Fibroblast of lung (primary cell): ENCODE measurements around the gene PAK3. TPM values are rescaled to one million over a fixed set of nuclear protein-coding genes. Genes with fewer than 3 reads are reported as not detected.
A peak's percentile ranks its signal among the peaks of the same experiment; 100 is the strongest.

ENCODE experiments used
- DNase-seq, 2 donors: peaks; one replicate each; pipeline versions ENCODE4 v3.0.0 to v3.0.0-alpha.2; 2010; ENCODE audit warnings: low read depth in 2 of 2
- H2AFZ ChIP-seq: 2 replicates; pipeline ENCODE4 v1.5.1; 2012; ENCODE audit warnings: low read length, control low read depth, inconsistent platforms
- H3K27ac ChIP-seq: 2 replicates; pipeline ENCODE4 v1.5.1; 2011; ENCODE audit warnings: low read length, control low read depth; ENCODE audit not compliant: insufficient read depth
- H3K27me3 ChIP-seq: 2 replicates; pipeline ENCODE4 v1.5.1; 2011; ENCODE audit warnings: mild to moderate bottlenecking, low read length; ENCODE audit not compliant: control insufficient read depth, insufficient read depth
- H3K36me3 ChIP-seq: 2 replicates; pipeline ENCODE4 v1.5.1; 2011; ENCODE audit warnings: low read length; ENCODE audit not compliant: control insufficient read depth, insufficient read depth
- H3K4me1 ChIP-seq: 2 replicates; pipeline ENCODE4 v1.5.1; 2011; ENCODE audit warnings: low read length; ENCODE audit not compliant: control insufficient read depth, insufficient read depth; ENCODE audit errors: extremely low read depth
- H3K4me2 ChIP-seq: 2 replicates; pipeline ENCODE4 v1.5.1; 2011; ENCODE audit warnings: low read length, control low read depth; ENCODE audit not compliant: insufficient read depth; ENCODE audit errors: extremely low read depth
- H3K4me3 ChIP-seq, 4 experiments: fragments of 200-600 bp in 1 of 4; sonication (generic) in 1 of 4; replicated peaks in 1 of 4; 2 replicates each; pipeline ENCODE4 v1.5.1; 2011 to 2016; ENCODE audit warnings: low read length in 4 of 4, low read depth in 3 of 4, mild to moderate bottlenecking in 3 of 4, control low read depth in 2 of 4, inconsistent platforms in 1 of 4, mixed read lengths in 1 of 4; ENCODE audit not compliant: insufficient read depth in 1 of 4; ENCODE audit errors: control extremely low read depth in 1 of 4
- H3K79me2 ChIP-seq: 2 replicates; pipeline ENCODE4 v1.5.1; 2012; ENCODE audit warnings: mild to moderate bottlenecking, low read length, inconsistent platforms; ENCODE audit not compliant: control insufficient read depth, insufficient read depth
- H3K9ac ChIP-seq: 2 replicates; pipeline ENCODE4 v1.5.1; 2011; ENCODE audit warnings: mild to moderate bottlenecking, low read length, control low read depth; ENCODE audit not compliant: insufficient read depth
- H3K9me3 ChIP-seq: 2 replicates; pipeline ENCODE4 v1.5.1; 2012; ENCODE audit warnings: low read depth, low read length; ENCODE audit not compliant: control insufficient read depth, insufficient read depth
- H4K20me1 ChIP-seq: 2 replicates; pipeline ENCODE4 v1.5.1; 2011; ENCODE audit warnings: low read length; ENCODE audit not compliant: control insufficient read depth, insufficient read depth; ENCODE audit errors: extremely low read depth
- CTCF ChIP-seq, 2 donors: IDR thresholded peaks in 1 of 2; conservative IDR thresholded peaks in 1 of 2; 1 replicate in 1 of 2; 2 replicates in 1 of 2; pipeline ENCODE4 v1.5.1; 2011 to 2012; ENCODE audit warnings: low read length in 2 of 2, control low read depth in 1 of 2, inconsistent platforms in 1 of 2, low read depth in 1 of 2, mild to moderate bottlenecking in 1 of 2
- EZH2 ChIP-seq: IDR thresholded peaks from 2 replicates; pipeline ENCODE4 v1.5.1; 2012; ENCODE audit warnings: low read length, control low read depth, mild to moderate bottlenecking; ENCODE audit errors: missing control alignments
- polyA plus RNA-seq, 2 donors: library from polyadenylated mRNA; depleted of rRNA in 1 of 2; stranded (reverse) in 1 of 2; unstranded in 1 of 2; fragments of >200 nt; gene quantifications; 2 replicates each; pipeline ENCODE4 v1.2.1, GENCODE V29; 2011 to 2012; ENCODE audit warnings: missing spikeins in 1 of 2
- total RNA-seq: library from RNA; depleted of rRNA; stranded (reverse); fragments of >200 nt; gene quantifications from 2 replicates; pipeline ENCODE4 v1.2.1, GENCODE V29; 2014

PAK3 gene
- total and polyA plus RNA-seq, 2 donors (not counting 1 experiment from before 2014, with no cell fraction given) = 0.19 to 2.0 TPM

GRCh38 chrX:111145878-111146277, 49.9 kb downstream of the PAK3 start:
- Histone ChIP-seq H3K36me3 (no peaks in the 10 kb centered on the region), H3K79me2 (no peaks in the 10 kb centered on the region), H3K4me2 (no peak overlapping the region), H4K20me1 (no peaks in the 10 kb centered on the region), H3K9me3 (no peaks in the 10 kb centered on the region), H2AFZ (no peak overlapping the region), H3K4me3 (no peak overlapping the region), H3K9ac (no peak overlapping the region), H3K27ac (no peak overlapping the region), H3K4me1 (no peaks in the 10 kb centered on the region), H3K27me3 (no peaks in the 10 kb centered on the region)
- TF ChIP-seq EZH2 = no peak
- TF ChIP-seq CTCF (conservative IDR thresholded peaks at IDR 0.05 in 1 of 2, IDR thresholded peaks at IDR 0.05 in 1 of 2; ENCODE audit: low read depth in 1 of 2, low read length in 2 of 2) = no peak
- DNase-seq = no peak

DNA sequence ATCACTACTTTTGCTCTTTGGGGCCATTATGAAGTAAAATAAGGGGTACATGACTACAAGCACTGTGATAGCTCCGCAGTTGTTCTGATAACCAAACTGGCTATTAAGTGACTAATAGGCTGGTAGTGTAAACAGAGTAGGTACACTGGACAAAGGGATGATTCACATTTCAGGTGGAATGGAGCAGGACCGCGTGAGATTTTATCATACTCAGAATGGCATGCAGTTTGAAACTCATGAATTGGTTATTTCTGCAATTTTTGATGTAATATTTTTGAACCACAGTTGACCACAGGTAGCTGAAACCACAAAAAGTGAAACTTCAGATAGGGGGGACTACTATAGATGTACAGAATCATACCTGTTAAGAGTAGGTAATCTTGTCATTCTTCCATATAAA, 55.8 kb downstream of the PAK3 start:
- no peaks in the 10 kb centered on the region for H3K79me2 ChIP-seq
- H3K27ac ChIP-seq = no peak overlapping the region
- no peaks in the 10 kb centered on the region for H4K20me1 ChIP-seq
- H3K4me1 ChIP-seq = no peaks in the 10 kb centered on the region
- DNase-seq = peak in 1 of 2 donors; percentile 3
- no peak overlapping the region for H3K4me2 ChIP-seq
- H3K9me3 ChIP-seq = no peaks in the 10 kb centered on the region
- no peaks in the 10 kb centered on the region for H3K27me3 ChIP-seq
- H3K4me3 ChIP-seq = no peak overlapping the region
- no peak overlapping the region for H2AFZ ChIP-seq
- no peak overlapping the region for H3K9ac ChIP-seq
- TF ChIP-seq CTCF (conservative IDR thresholded peaks at IDR 0.05 in 1 of 2, IDR thresholded peaks at IDR 0.05 in 1 of 2; ENCODE audit: low read depth in 1 of 2, low read length in 2 of 2) (no peak), EZH2 (no peak)
- no peaks in the 10 kb centered on the region for H3K36me3 ChIP-seq

- DNase-seq = no peak
- H3K9ac ChIP-seq = no peak overlapping the region
- no peak overlapping the region for H3K27ac ChIP-seq
- H3K27me3 ChIP-seq = no peaks in the 10 kb centered on the region
- H3K9me3 ChIP-seq = no peaks in the 10 kb centered on the region
- no peak overlapping the region for H3K4me3 ChIP-seq
- no peaks in the 10 kb centered on the region for H3K36me3 ChIP-seq
- TF ChIP-seq CTCF (conservative IDR thresholded peaks at IDR 0.05 in 1 of 2, IDR thresholded peaks at IDR 0.05 in 1 of 2; ENCODE audit: low read depth in 1 of 2, low read length in 2 of 2) (no peak), EZH2 (no peak)
- no peaks in the 10 kb centered on the region for H4K20me1 ChIP-seq
- no peak overlapping the region for H3K4me2 ChIP-seq
- no peaks in the 10 kb centered on the region for H3K4me1 ChIP-seq
- no peak overlapping the region for H2AFZ ChIP-seq
- no peaks in the 10 kb centered on the region for H3K79me2 ChIP-seq
These were observed 63.2 kb downstream of the PAK3 start for GRCh38 chrX:111159232-111159631.
